ENCODE measurements around the gene TMEM81. TPM values are rescaled to one million over a fixed set of nuclear protein-coding genes. Genes with fewer than 3 reads are reported as not detected.

TMEM81 gene
- total and polyA plus RNA-seq, 9 donors = 0.92 to 4.2 (median 2.2) TPM

DNA sequence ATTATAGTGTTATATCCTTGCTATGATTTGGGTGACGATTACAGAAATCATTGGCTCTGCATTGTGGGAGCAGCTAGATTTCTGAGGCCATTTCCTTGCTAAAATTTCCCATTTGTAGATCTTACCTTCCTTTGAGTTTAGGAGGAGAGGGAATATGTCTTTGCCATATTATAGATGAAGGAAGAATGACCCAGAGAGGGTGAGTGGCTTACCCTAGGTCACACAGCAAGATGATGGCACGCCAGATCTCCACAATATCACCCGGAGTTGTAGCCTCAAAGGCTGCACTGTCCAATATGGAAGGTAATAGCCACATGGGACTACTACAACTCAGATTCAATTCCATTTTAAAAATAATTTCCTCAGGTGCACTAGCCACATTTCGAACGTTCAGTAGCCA is 31.0 kb downstream of the TMEM81 start:
- TF ChIP-seq EP300 (IDR thresholded peaks at IDR 0.05) = no peak
- WGBS, 3 donors = 89 to 91% (median 90%) methylated on average over 5 of the region's 5 CpGs
- Histone ChIP-seq H3K4me1 (ENCODE audit: insufficient read depth) (no peaks in the 10 kb centered on the region), H3K9me3 (no peaks in the 10 kb centered on the region), H3K4me3 (no peak overlapping the region), H3K27me3 (no peaks in the 10 kb centered on the region), H3K36me3 (no peaks in the 10 kb centered on the region), H3K27ac (no peak overlapping the region)
- DNase-seq = no peak
- intact Hi-C loops (cut with DNase I) = loop anchor here in 1 of 4 donors (10.0 kb wide), 1 partner anchor 248 kb away; no protein-coding TSS in a partner anchor

DNA sequence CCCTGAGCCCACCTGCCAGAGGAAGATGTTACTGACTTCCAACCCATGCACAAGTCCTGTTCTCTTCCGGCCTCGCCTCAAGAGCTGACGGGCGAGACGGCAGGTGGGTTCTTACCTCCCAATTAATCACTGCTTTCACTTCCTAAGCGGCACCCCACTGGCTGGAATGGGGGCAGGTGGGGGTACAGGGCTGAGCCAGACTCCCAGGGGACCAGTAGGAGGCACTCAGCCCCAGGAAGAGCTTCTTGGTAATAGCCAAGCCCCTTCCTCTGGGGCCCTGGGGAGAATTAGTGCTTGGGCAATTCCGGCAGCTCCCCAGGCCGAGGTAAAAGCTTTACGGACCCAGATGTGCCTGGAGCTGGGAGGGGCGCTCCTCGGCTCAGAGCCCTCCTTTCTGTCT is 31.6 kb downstream of the TMEM81 start:
- Histone ChIP-seq H3K36me3 (no peaks in the 10 kb centered on the region), H3K9me3 (no peaks in the 10 kb centered on the region), H3K4me1 (ENCODE audit: insufficient read depth) (no peaks in the 10 kb centered on the region), H3K27me3 (no peaks in the 10 kb centered on the region), H3K4me3 (no peak overlapping the region), H3K27ac (no peak overlapping the region)
- DNase-seq = no peak
- 85 to 90% (median 85%) methylated on average over 11 of the region's 11 CpGs for WGBS, 3 donors
- intact Hi-C loops (cut with DNase I) = loop anchor here in 1 of 4 donors (10.0 kb wide), 1 partner anchor 248 kb away; no protein-coding TSS in a partner anchor
- TF ChIP-seq POLR2A (IDR thresholded peaks at IDR 0.05) = no peak
- TF ChIP-seq, protein P1, sequence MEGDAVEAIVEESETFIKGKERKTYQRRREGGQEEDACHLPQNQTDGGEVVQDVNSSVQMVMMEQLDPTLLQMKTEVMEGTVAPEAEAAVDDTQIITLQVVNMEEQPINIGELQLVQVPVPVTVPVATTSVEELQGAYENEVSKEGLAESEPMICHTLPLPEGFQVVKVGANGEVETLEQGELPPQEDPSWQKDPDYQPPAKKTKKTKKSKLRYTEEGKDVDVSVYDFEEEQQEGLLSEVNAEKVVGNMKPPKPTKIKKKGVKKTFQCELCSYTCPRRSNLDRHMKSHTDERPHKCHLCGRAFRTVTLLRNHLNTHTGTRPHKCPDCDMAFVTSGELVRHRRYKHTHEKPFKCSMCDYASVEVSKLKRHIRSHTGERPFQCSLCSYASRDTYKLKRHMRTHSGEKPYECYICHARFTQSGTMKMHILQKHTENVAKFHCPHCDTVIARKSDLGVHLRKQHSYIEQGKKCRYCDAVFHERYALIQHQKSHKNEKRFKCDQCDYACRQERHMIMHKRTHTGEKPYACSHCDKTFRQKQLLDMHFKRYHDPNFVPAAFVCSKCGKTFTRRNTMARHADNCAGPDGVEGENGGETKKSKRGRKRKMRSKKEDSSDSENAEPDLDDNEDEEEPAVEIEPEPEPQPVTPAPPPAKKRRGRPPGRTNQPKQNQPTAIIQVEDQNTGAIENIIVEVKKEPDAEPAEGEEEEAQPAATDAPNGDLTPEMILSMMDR (IDR thresholded peaks at IDR 0.05) = no peak
- no peak for TF ChIP-seq EP300 (IDR thresholded peaks at IDR 0.05)

DNA sequence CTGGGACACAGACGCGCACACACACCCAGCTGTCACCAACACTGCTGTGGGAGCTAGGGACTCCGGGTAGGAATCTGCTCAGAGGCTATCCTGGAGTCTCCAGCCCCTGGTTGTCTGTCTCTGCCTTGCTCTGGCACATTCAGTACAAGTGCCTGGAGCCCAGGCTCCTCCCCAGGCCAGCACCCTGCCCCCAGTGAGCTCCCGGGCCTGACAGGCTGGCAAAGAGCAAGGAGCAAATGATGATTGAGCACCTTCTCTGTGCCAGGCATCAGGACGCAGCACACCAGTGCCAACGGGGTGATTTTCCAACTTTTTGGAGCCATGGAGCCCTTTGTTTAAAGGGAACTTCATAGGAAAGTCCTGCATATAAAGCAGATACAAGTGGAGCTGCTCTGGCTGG is 34.8 kb downstream of the TMEM81 start:
- 62 to 77% (median 74%) methylated on average over 6 of the region's 6 CpGs for WGBS, 3 donors
- no peak for DNase-seq

DNA sequence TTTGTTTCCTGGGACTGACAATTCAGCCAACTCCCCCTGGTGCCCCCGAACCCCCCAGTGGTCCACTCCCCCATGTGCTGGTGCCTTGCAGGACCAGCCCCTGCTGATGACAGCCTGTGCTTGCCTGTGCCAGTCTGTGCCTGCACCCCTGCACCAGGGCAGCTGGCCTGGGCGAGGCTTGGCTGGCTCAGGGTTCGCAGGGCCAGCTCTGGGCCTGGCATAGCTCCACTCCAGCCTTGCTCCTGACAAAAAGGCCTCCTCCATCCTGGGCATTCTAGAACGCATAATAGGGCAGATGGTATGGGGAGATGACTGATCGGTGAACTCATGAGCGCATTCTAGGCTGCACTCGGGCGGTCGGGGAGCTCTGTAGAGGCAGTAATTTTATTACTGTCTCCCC is 35.9 kb downstream of the TMEM81 start:
- no peaks in the 10 kb centered on the region for H3K9me3 ChIP-seq
- H3K27me3 ChIP-seq = no peaks in the 10 kb centered on the region
- no peak overlapping the region for H3K27ac ChIP-seq
- no peak overlapping the region for H3K4me3 ChIP-seq
- TF ChIP-seq, protein P1 (IDR thresholded peaks at IDR 0.05) = no peak
- TF ChIP-seq EP300 (IDR thresholded peaks at IDR 0.05) = no peak
- TF ChIP-seq POLR2A (IDR thresholded peaks at IDR 0.05) = no peak
- intact Hi-C loops (cut with DNase I) = no loop called here
- DNase-seq = no peak
- H3K36me3 ChIP-seq = no peaks in the 10 kb centered on the region
- 85 to 86% (median 86%) methylated on average over 9 of the region's 9 CpGs for WGBS, 3 donors
- H3K4me1 ChIP-seq (ENCODE audit: insufficient read depth) = no peaks in the 10 kb centered on the region

More for the DNA sequence above, 34.8 kb downstream of the TMEM81 start:
- Histone ChIP-seq H3K27me3 (no peaks in the 10 kb centered on the region), H3K27ac (no peak overlapping the region), H3K36me3 (no peaks in the 10 kb centered on the region), H3K4me1 (ENCODE audit: insufficient read depth) (no peaks in the 10 kb centered on the region), H3K4me3 (no peak overlapping the region), H3K9me3 (no peaks in the 10 kb centered on the region)
- intact Hi-C loops (cut with DNase I) = no loop called here
- no peak for TF ChIP-seq EP300 (IDR thresholded peaks at IDR 0.05)
- TF ChIP-seq, protein P1 (IDR thresholded peaks at IDR 0.05) = no peak
- no peak for TF ChIP-seq POLR2A (IDR thresholded peaks at IDR 0.05)

DNA sequence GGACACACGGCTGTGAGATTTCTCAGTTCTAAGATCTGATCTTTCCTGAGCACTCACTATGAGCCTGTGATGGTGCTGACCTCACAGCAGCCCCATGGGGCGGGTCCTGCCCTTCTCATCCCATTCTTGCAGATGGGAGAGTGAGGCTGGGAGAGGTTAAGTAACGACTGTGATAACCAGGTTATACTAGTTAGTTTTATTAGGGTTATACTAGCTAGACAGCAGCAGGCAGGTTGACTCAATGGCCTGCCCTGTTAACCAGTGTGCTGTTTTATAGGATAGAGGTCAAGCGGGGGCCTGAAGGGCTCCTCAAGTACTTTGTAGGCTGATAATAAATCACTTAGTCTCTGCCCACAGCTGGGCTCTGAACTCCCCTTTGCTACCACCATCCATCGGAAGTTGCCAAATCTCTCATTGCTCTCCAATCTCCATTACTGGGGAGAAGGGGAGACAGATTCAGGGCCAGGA is 36.5 kb downstream of the TMEM81 start:
- no peaks in the 10 kb centered on the region for H3K4me1 ChIP-seq (ENCODE audit: insufficient read depth)
- H3K9me3 ChIP-seq = no peaks in the 10 kb centered on the region
- H3K27ac ChIP-seq = no peak overlapping the region
- H3K4me3 ChIP-seq = no peak overlapping the region
- no peak for DNase-seq
- intact Hi-C loops (cut with DNase I) = no loop called here
- H3K36me3 ChIP-seq = no peaks in the 10 kb centered on the region
- TF ChIP-seq EP300 (IDR thresholded peaks at IDR 0.05) (no peak), POLR2A (IDR thresholded peaks at IDR 0.05) (no peak)
- TF ChIP-seq, protein P1 (IDR thresholded peaks at IDR 0.05) = no peak
- WGBS, 3 donors = 64 to 71% (median 70%) methylated on average over 5 of the region's 5 CpGs
- no peaks in the 10 kb centered on the region for H3K27me3 ChIP-seq
